Kidney (tissue), 14 donors: ENCODE measurements around the gene TBC1D3B. TPM values are rescaled to one million over a fixed set of nuclear protein-coding genes. Genes with fewer than 3 reads are reported as not detected.

Experiments used
- DNase-seq, 5 donors: peaks; one replicate each; pipeline ENCODE4 v3.0.0-alpha.2; 2013 to 2020
- FAIRE-seq: peaks from 2 replicates; lab custom pipeline; 2012; peaks lifted over from hg19 to GRCh38; lab: Jason Lieb, UNC
- H3K27ac ChIP-seq, 2 donors: one replicate each; pipeline ENCODE4 v1.7.0; 2013; ENCODE audit warnings: low read depth in 2 of 2, low read length in 2 of 2, inconsistent platforms in 1 of 2
- H3K27me3 ChIP-seq: one replicate; pipeline ENCODE4 v1.7.1; 2013; ENCODE audit warnings: low read length, inconsistent platforms; ENCODE audit not compliant: control insufficient read depth, insufficient read depth
- H3K36me3 ChIP-seq, 3 donors: one replicate each; pipeline versions ENCODE4 v1.7.0 to v1.7.1; 2013; ENCODE audit warnings: low read length in 3 of 3, control low read depth in 1 of 3, inconsistent platforms in 1 of 3; ENCODE audit not compliant: insufficient read depth in 3 of 3, control insufficient read depth in 2 of 3
- H3K4me1 ChIP-seq, 3 donors: one replicate each; pipeline versions ENCODE4 v1.7.0 to v1.7.1; 2013; ENCODE audit warnings: low read length in 3 of 3, inconsistent platforms in 1 of 3, low read depth in 1 of 3; ENCODE audit not compliant: control insufficient read depth in 2 of 3, insufficient read depth in 2 of 3
- H3K4me3 ChIP-seq, 3 donors: one replicate each; pipeline versions ENCODE4 v1.7.0 to v1.8.1; 2013; ENCODE audit warnings: low read length in 3 of 3, control low read depth in 1 of 3, inconsistent platforms in 1 of 3
- H3K9ac ChIP-seq, 3 donors: one replicate each; pipeline versions ENCODE4 v1.7.0 to v1.7.1; 2013; ENCODE audit warnings: low read length in 3 of 3, control low read depth in 1 of 3, inconsistent platforms in 1 of 3
- H3K9me3 ChIP-seq, 3 donors: one replicate each; pipeline versions ENCODE4 v1.7.0 to v1.7.1; 2013; ENCODE audit warnings: low read length in 3 of 3, control low read depth in 1 of 3, inconsistent platforms in 1 of 3; ENCODE audit not compliant: control insufficient read depth in 2 of 3, insufficient read depth in 1 of 3
- CTCF ChIP-seq: IDR thresholded peaks from 3 replicates; pipeline ENCODE4 v1.5.1; 2012; ENCODE audit warnings: mild to moderate bottlenecking, moderate library complexity, borderline replicate concordance; ENCODE audit not compliant: insufficient read depth; ENCODE audit errors: extremely low read depth
- intact Hi-C: fragments of 100-400 bp; cut with DNase I; formaldehyde crosslinking; loops from one replicate; pipeline ENCODE4 v1.11.1; 2022
- polyA plus RNA-seq: library from polyadenylated mRNA; stranded (reverse); fragments of 350-450 nt; fragmentation: Illumina TruSeq; extraction: RNeasy Lipid Tissue Mini Kit (QIAGEN cat#74804); gene quantifications from one replicate; pipeline ENCODE4 v1.2.3, GENCODE V29; 2014; ENCODE audit warnings: low read depth, low replicate concordance; ENCODE audit not compliant: insufficient read depth
- total RNA-seq: library from RNA; stranded (reverse); fragmentation: NEBNext Ultra II Directional; extraction: Animal tissue kit (Norgen Biotek cat#: 25700); gene quantifications from one replicate; pipeline ENCODE4 v1.2.1, GENCODE V29; 2021
- donor health status: control.
- donor health status: control.
- donor health status: control.
- donor health status: control.
- donor health status: control.
- donor health status: DM: yes; HTN: yes; CAD: no.
- donor health status: Normal renal cell carcinoma (clear cell type).

TBC1D3B gene
- total and polyA plus RNA-seq, 2 donors from 2014 or later: 1.3 to 7.7 TPM

GRCh38 chr17:36198831-36199465, 22.5 kb upstream of the TBC1D3B start:
- no peaks in the 10 kb centered on the region for H3K9me3 ChIP-seq
- H3K27me3 ChIP-seq: peaks cover 5% of the 10 kb centered on the region
- DNase-seq (no peak), FAIRE-seq (no peak)
- no peaks in the 10 kb centered on the region for H3K36me3 ChIP-seq
- no peak overlapping the region for H3K4me3 ChIP-seq
- no peak for TF ChIP-seq CTCF
- no peak overlapping the region for H3K27ac ChIP-seq
- H3K9ac ChIP-seq: no peak overlapping the region
- H3K4me1 ChIP-seq: no peaks in the 10 kb centered on the region
- intact Hi-C loops: no loop called here

GRCh38 chr17:36197387-36197703, 20.9 kb upstream of the TBC1D3B start:
- no peak overlapping the region for H3K27ac ChIP-seq

GRCh38 chr17:36196131-36196486, 19.7 kb upstream of the TBC1D3B start:
- intact Hi-C loops: no loop called here
- no peak overlapping the region for H3K27ac ChIP-seq

More at GRCh38 chr17:36197387-36197703, 20.9 kb upstream of the TBC1D3B start:
- no peak overlapping the region for H3K9ac ChIP-seq
- no peaks in the 10 kb centered on the region for H3K36me3 ChIP-seq
- FAIRE-seq (no peak), DNase-seq (peak in 2 of 5 donors; percentile 32 to 43)
- H3K9me3 ChIP-seq: no peaks in the 10 kb centered on the region
- no peak overlapping the region for H3K4me3 ChIP-seq
- H3K4me1 ChIP-seq: no peaks in the 10 kb centered on the region
- intact Hi-C loops: no loop called here
- H3K27me3 ChIP-seq: peaks cover 13% of the 10 kb centered on the region
- no peak for TF ChIP-seq CTCF

More at GRCh38 chr17:36196131-36196486, 19.7 kb upstream of the TBC1D3B start:
- no peak for TF ChIP-seq CTCF
- Histone ChIP-seq H3K36me3 (no peaks in the 10 kb centered on the region), H3K4me3 (no peak overlapping the region), H3K27me3 (peaks cover 14% of the 10 kb centered on the region), H3K4me1 (no peaks in the 10 kb centered on the region), H3K9ac (no peak overlapping the region), H3K9me3 (no peaks in the 10 kb centered on the region)
- DNase-seq (no peak), FAIRE-seq (no peak)
